Body of pancreas (tissue), 4 donors: ENCODE data around the gene GTF2H3. TPM values are rescaled to one million over a fixed set of nuclear protein-coding genes. Genes with fewer than 3 reads are reported as not detected.

Experiments used
- ATAC-seq: fragments of 150-250 bp; one replicate; pipeline ENCODE4 v1.9.1; 2016
- DNase-seq, 4 donors: peaks; one replicate each; pipeline ENCODE4 v3.0.0-alpha.2; 2019
- H3K27ac ChIP-seq, 4 donors: fragments of 200-600 bp; sonication (generic); 1 replicate in 3 of 4; 2 replicates in 1 of 4; pipeline versions ENCODE4 v1.5.1 to v1.6.1; 2016 to 2019; ENCODE audit warnings: mild to moderate bottlenecking in 1 of 4, mixed read lengths in 1 of 4, moderate library complexity in 1 of 4
- H3K27me3 ChIP-seq, 2 donors: fragments of 200-600 bp; sonication (generic); one replicate each; pipeline ENCODE4 v1.6.0; 2016; ENCODE audit warnings: mild to moderate bottlenecking in 1 of 2
- H3K36me3 ChIP-seq, 2 donors: fragments of 200-600 bp; sonication (generic); replicated peaks in 1 of 2; 2 replicates each; pipeline ENCODE4 v1.5.1; 2016; ENCODE audit warnings: low read depth in 2 of 2; ENCODE audit not compliant: insufficient read depth in 1 of 2
- H3K4me1 ChIP-seq: fragments of 200-600 bp; sonication (generic); one replicate; pipeline ENCODE4 v1.6.0; 2016
- H3K4me3 ChIP-seq, 2 donors: fragments of 200-600 bp; sonication (generic); 1 replicate in 1 of 2; 2 replicates in 1 of 2; pipeline ENCODE4 v1.5.1; 2016 to 2019
- H3K9me3 ChIP-seq, 3 donors: fragments of 200-600 bp; sonication (generic); 1 replicate in 2 of 3; 2 replicates in 1 of 3; pipeline ENCODE4 v1.5.1; 2016
- CTCF ChIP-seq, 7 experiments: fragments of 450-650 bp in 4 of 7; fragments of 200-600 bp in 3 of 7; sonication (generic) in 3 of 7; IDR thresholded peaks; one replicate each; pipeline ENCODE4 v1.5.1; 2016 to 2019; ENCODE audit warnings: antibody characterized with exemption in 7 of 7
- POLR2A ChIP-seq, 3 donors: fragments of 450-650 bp; IDR thresholded peaks; one replicate each; pipeline ENCODE4 v1.6.1; 2016; ENCODE audit warnings: antibody characterized with exemption in 3 of 3, mild to moderate bottlenecking in 2 of 3
- WGBS, 2 donors: methylation state at CpG; one replicate each; pipeline ENCODE4 v1.1.5; 2017; 5-methylcytosine and 5-hydroxymethylcytosine counted together
- intact Hi-C: fragments of 100-400 bp; cut with DNase I; formaldehyde crosslinking; loops from one replicate; pipeline ENCODE4 v1.15.1; 2023
- total RNA-seq, 2 donors: library from RNA; depleted of rRNA; stranded (reverse); fragments of >200 nt; gene quantifications; one replicate each; pipeline ENCODE4 v1.1.0, GENCODE V29; 2016

Gene GTF2H3
- total RNA-seq, 2 donors from 2014 or later: 8.6 to 16.2 TPM

GRCh38 chr12:123671876-123672275 is 38.2 kb downstream of the GTF2H3 start:
- no peak overlapping the region for H3K4me3 ChIP-seq
- TF ChIP-seq CTCF (IDR thresholded peaks at IDR 0.05): no peak
- TF ChIP-seq POLR2A (IDR thresholded peaks at IDR 0.05): no peak
- intact Hi-C loops: no loop called here
- no peak for ATAC-seq
- peaks cover 12% of the 10 kb centered on the region for H3K4me1 ChIP-seq
- 56 to 75% methylated on average over 6 of the region's 6 CpGs for WGBS, 2 donors
- DNase-seq: no peak
- H3K27ac ChIP-seq: no peak overlapping the region
- H3K27me3 ChIP-seq: no peaks in the 10 kb centered on the region
- H3K36me3 ChIP-seq: no peaks in the 10 kb centered on the region
- no peaks in the 10 kb centered on the region for H3K9me3 ChIP-seq

- WGBS, 2 donors: 100% methylated on average over 1 of the region's 1 CpG
- Histone ChIP-seq H3K36me3 (no peaks in the 10 kb centered on the region), H3K27ac (no peak overlapping the region), H3K4me3 (no peak overlapping the region), H3K27me3 (no peaks in the 10 kb centered on the region), H3K4me1 (peaks cover 12% of the 10 kb centered on the region), H3K9me3 (no peaks in the 10 kb centered on the region)
- no peak for DNase-seq
- TF ChIP-seq CTCF (IDR thresholded peaks at IDR 0.05): no peak
- no peak for TF ChIP-seq POLR2A (IDR thresholded peaks at IDR 0.05)
- intact Hi-C loops: no loop called here
- no peak for ATAC-seq
These were observed 41.8 kb downstream of the GTF2H3 start for GRCh38 chr12:123675436-123675835.

GRCh38 chr12:123676616-123677320 is 43.1 kb downstream of the GTF2H3 start:
- Histone ChIP-seq H3K36me3 (no peaks in the 10 kb centered on the region), H3K27me3 (no peaks in the 10 kb centered on the region), H3K27ac (no peak overlapping the region), H3K4me3 (no peak overlapping the region), H3K4me1 (peaks cover 4% of the 10 kb centered on the region), H3K9me3 (no peaks in the 10 kb centered on the region)
- 90 to 95% methylated on average over 9 of the region's 9 CpGs for WGBS, 2 donors
- no peak for ATAC-seq
- intact Hi-C loops: no loop called here
- TF ChIP-seq CTCF (IDR thresholded peaks at IDR 0.05) (no peak), POLR2A (IDR thresholded peaks at IDR 0.05) (no peak)
- DNase-seq: no peak

GRCh38 chr12:123678981-123679380 is 45.4 kb downstream of the GTF2H3 start:
- ATAC-seq: no peak
- TF ChIP-seq CTCF (IDR thresholded peaks at IDR 0.05) (no peak), POLR2A (IDR thresholded peaks at IDR 0.05) (no peak)

GRCh38 chr12:123681605-123682004 is 48.0 kb downstream of the GTF2H3 start:
- DNase-seq (no peak), ATAC-seq (no peak)
- Histone ChIP-seq H3K27ac (no peak overlapping the region), H3K4me3 (no peak overlapping the region), H3K36me3 (no peaks in the 10 kb centered on the region), H3K9me3 (no peaks in the 10 kb centered on the region), H3K27me3 (no peaks in the 10 kb centered on the region), H3K4me1 (no peaks in the 10 kb centered on the region)
- TF ChIP-seq POLR2A (IDR thresholded peaks at IDR 0.05): no peak
- no peak for TF ChIP-seq CTCF (IDR thresholded peaks at IDR 0.05)
- intact Hi-C loops: no loop called here
- 81 to 95% methylated on average over 2 of the region's 2 CpGs for WGBS, 2 donors

More at GRCh38 chr12:123678981-123679380, 45.4 kb downstream of the GTF2H3 start:
- H3K27me3 ChIP-seq: no peaks in the 10 kb centered on the region
- WGBS, 2 donors: 98 to 99% methylated on average over 10 of the region's 10 CpGs
- no peak for DNase-seq
- no peaks in the 10 kb centered on the region for H3K36me3 ChIP-seq
- H3K9me3 ChIP-seq: no peaks in the 10 kb centered on the region
- intact Hi-C loops: no loop called here
- H3K4me1 ChIP-seq: no peaks in the 10 kb centered on the region
- H3K4me3 ChIP-seq: no peak overlapping the region
- no peak overlapping the region for H3K27ac ChIP-seq
